ENCODE data around the gene WNK4.
"Not testable (repeated sequence)": the region's sequence is repeated elsewhere in the genome, so short reads cannot be mapped to it uniquely, and the experiment has no call there.

WNK4 gene

DNA sequence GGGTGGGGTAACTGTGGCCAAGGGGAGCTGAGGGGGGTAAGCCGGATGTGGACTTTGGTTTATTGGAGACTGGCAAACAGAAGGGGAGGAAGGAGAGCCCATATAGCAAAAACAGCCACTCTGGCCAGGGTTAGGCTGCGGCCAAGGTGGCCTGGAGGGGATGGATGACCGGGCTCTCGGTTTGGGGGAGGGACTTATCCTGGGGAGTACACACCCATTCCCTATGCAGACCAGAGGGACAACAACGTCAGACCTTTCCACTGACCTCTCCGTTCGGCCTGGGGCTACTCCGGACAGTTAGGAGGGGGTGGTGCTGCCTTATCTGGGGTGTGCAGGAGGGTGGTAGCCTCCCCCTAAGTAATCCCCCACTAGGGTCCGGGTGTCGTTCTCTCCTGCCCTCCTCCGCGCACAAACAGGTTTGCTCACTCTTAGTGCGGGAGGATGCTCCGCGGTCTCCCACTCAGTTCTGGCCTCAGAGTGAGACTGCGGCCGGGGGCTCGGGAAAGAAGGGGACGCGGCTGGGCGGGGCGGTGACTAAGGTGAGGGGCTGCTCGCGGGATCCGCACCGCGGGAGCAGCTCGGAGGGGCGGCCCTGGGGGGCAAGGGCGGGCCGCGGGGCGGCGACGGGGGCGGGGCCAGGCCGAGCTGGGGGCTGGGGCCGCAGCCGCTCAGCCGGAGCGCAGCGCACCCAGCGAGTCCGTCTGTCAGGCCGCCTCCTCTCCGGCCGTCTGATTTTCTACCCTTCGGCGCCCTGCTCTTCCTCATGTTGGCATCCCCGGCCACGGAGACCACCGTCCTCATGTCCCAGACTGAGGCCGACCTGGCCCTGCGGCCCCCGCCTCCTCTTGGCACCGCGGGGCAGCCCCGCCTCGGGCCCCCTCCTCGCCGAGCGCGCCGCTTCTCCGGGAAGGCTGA is at the start of gene WNK4:
Gene WNK4, plus strand, starts transcription at position 675 of the 915 bp plus-strand sequence. Its CDS starts 89 bp downstream, at position 764.
- no peak for DNase-seq (ENCODE audit: low read depth in 1 of 2, low spot score in 1 of 2)

GRCh38 chr17:42740699-42741098 is 39.7 kb upstream of the WNK4 start:
- DNase-seq (ENCODE audit: low read depth in 1 of 2, low spot score in 1 of 2) = no peak

DNA sequence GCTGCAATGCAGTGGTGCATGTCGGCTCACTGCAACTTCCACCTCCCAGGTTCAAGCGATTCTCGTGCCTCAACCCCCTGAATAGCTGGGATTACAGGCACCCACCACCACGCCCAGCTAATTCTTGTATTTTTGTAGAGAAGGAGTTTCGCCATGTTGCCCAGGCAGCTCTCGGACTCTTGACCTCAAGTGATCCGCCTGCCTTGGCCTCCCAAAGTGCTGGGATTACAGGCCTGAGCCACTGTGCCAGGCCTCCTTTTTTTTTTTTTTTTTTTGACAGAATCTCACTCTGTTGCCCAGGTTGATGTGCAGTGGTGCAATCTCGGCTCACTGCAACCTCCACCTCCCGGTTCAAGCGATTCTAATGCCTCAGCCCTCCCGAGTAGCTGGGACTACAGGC is 37.5 kb upstream of the WNK4 start:
- DNase-seq (ENCODE audit: low read depth in 1 of 2, low spot score in 1 of 2) = not testable (repeated sequence)

DNA sequence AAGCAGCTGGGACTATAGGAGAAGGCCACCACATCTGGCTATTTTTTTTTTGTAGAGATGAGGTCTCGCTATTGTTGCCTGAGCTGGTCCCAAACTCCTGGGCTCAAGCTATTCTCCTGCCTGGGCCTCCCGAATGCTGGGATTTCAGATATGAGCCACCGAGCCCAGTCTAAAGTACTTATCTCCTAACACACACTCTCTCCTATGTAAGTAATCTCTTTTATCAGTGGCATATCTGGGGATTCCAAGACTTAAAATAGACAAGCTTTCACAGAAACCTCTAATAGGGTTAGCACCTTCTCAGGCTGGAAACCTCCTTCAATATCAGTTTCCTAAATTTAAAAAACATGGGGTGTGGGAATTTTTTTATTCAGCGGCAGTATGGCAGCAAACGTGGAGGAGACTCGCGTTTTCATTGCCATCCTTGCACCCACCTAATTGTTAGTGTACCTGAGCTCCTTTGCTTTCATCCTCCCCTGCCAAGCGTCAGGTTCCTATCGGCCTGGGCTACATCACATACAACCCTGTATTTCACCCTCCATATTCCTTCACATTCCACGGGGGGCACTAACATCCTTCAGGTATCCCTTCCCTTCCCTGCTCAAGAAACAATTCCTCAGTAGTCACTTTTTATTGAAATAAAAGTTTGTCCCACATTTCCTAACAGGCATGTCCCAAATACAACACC is 36.7 kb upstream of the WNK4 start:
- DNase-seq (ENCODE audit: low read depth in 1 of 2, low spot score in 1 of 2) = no peak

DNA sequence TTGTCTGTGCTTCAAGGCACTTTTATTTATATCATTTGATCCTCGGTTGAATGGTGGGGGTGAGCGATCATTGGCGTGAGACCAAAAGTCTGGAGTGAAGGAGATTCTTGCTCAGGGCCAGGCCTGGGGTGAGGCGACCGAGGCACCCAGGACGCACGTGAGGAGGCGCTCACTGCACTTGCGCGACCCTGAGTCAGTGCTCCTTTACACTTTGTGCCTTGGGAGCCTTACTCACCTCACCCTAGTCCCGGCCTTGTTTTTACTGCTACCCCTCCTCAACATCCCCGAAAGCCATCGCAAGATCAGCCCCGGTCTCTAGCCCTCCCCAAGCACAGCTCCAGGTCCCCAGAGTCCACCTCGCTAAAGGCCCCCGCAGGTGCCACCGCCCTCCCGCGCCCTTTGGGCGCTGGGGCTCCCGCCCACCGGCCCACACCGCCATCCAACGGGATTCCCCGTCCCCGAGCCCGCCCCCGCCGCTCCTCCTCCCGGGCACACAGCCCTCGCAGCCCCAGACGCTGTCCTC is 36.1 kb upstream of the WNK4 start:
- peak; percentile 26 to 57 for DNase-seq (ENCODE audit: low read depth in 1 of 2, low spot score in 1 of 2)

GRCh38 chr17:42744806-42745617 is 35.4 kb upstream of the WNK4 start, which contains the start of gene EZH1:
TSS of gene EZH1 (minus strand) at chr17:42745040. CDS start at chr17:42728941, 16,099 bp downstream.
- peak; percentile 76 to 93 for DNase-seq (ENCODE audit: low read depth in 1 of 2, low spot score in 1 of 2)

GRCh38 chr17:42748202-42748907 is 32.1 kb upstream of the WNK4 start:
- no peak for DNase-seq (ENCODE audit: low read depth in 1 of 2, low spot score in 1 of 2)

GRCh38 chr17:42748908-42749798 is 31.3 kb upstream of the WNK4 start:
- DNase-seq (ENCODE audit: low read depth in 1 of 2, low spot score in 1 of 2) = no peak

DNA sequence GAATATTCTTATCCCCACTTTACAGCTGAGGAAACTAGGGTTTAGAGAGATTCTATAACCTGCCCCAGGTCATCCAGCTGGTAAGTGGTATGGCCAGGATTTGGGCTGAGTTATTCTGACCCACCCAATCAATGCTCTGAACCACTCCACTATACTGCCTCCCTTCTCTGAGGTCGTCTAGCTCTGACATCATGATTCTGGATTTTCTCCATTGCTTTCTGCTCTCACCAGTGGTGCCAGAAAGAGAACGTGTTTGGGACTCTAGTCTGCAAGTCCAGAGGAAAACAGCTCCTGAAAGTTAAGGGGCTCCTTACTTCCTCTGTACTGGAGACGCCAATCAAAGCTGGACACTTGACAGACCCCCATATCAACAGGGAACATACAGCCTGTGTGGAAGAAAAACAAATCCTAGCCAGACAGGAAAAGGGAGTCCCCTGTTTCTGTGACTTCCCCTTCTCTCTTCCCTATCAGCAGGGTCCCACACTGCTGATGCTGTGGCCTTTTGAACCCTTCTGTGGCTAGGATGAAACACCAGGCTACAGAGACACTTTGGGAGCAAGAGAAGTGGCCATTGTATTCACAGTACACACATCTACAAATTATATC is 29.6 kb upstream of the WNK4 start:
- DNase-seq (ENCODE audit: low read depth in 1 of 2, low spot score in 1 of 2) = no peak

- no peak for DNase-seq (ENCODE audit: low read depth in 1 of 2, low spot score in 1 of 2)
Observed at GRCh38 chr17:42751628-42752027, 28.8 kb upstream of the WNK4 start.

DNA sequence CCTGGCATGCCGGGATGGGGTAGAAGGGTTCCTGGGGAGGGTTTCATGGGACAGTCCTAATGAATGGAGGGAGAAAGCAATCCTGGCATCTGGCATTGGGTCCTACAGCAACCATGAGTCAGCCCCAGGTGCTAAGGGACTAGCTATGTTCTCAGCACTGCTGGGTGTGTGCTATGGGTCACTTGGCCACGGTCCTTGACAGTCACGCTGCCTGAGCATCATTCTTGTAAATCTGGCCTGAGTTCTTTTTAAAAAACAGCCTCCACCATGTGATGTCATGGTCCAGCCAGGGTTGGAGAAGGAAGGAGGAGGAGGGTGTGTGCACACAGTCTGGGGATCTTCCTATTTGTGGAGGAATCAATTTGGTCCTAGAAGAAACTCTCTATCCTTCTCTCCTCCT is 25.6 kb upstream of the WNK4 start:
- no peak for DNase-seq (ENCODE audit: low read depth in 1 of 2, low spot score in 1 of 2)

DNA sequence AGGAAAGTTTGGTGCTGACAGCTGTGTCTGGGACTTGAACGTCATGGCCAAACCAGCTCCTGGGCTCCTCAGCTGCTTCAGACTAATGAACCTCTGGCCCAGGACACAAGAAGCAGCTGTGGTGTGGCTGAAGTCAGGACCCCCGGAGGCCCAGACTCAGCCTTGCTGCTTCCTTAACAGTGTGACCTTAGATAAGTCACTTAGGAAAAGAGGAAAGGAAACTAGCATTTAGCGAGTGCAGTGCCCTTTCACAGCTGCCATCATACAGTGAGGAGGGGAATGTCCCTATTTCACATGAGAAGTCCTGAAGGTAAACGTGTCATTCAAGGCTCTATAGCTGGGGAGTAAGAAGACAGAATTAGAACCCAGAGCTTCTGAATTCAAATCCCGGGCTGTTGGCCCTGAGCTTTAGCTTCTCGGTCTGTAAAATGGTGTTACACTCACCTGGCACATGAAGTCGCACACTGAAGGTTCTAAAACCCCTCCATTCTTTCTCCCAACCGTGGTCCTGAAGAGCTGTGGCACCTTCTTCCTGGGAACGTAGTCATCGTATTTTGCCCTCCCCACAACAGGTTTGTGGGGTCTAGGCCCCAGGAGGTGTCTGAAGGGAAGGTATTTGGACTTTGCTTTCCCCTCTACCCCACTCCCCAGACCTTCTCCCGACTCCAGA is 20.3 kb upstream of the WNK4 start:
- DNase-seq (ENCODE audit: low read depth in 1 of 2, low spot score in 1 of 2) = no peak

- no peak for DNase-seq (ENCODE audit: low read depth in 1 of 2, low spot score in 1 of 2)
Observed at GRCh38 chr17:42760652-42761581, 19.5 kb upstream of the WNK4 start, which contains the start of gene RAMP2. TSS of gene RAMP2 (plus strand) at chr17:42761227. CDS start at chr17:42761262, 35 bp downstream.

DNA sequence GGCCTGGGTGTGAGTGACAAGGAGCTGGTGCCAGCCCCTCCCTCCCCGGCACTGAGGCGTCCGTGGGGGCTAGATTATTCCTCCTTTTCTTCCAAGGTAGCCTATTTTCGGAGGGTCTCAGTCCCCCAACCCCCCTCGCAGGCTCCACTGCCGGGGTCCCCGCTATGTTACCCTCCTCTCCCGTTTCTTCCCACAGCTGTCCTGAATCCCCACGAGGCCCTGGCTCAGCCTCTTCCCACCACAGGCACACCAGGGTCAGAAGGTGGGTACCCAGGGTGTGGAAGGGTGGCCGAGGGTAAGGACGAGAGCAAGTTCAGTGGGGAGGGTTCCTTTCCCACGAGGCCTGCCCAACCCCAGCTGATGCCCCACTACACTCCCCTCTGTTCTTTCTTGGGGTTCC is 18.8 kb upstream of the WNK4 start:
- DNase-seq (ENCODE audit: low read depth in 1 of 2, low spot score in 1 of 2) = no peak

- no peak for DNase-seq (ENCODE audit: low read depth in 1 of 2, low spot score in 1 of 2)
Observed at GRCh38 chr17:42766124-42766523, 14.3 kb upstream of the WNK4 start.

DNA sequence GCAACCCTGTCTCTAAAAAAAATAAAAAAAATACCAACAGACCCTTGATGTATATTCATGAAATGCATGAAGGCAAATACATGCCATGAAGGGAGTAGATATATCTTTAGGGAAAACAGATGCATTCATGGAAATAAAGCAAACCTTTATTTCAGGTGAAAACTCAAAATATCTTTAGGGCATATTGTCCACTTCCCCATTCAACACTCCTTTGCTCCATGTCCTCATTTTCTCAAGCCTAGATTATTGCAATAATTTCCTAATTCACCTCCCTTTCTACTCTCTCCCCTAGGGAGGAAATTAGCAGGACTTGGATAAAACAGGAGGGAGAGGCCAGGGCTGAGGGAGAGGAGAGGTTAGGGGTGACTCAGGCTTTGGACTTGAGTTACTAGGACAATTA is 12.9 kb upstream of the WNK4 start:
- no peak for DNase-seq (ENCODE audit: low read depth in 1 of 2, low spot score in 1 of 2)

- not testable (repeated sequence) for DNase-seq (ENCODE audit: low read depth in 1 of 2, low spot score in 1 of 2)
Observed at GRCh38 chr17:42768006-42768405, 12.4 kb upstream of the WNK4 start.
